ENCODE data around the gene NRP1. TPM values are rescaled to one million over a fixed set of nuclear protein-coding genes. Genes with fewer than 3 reads are reported as not detected.
"Not testable (repeated sequence)": the region's sequence is repeated elsewhere in the genome, so short reads cannot be mapped to it uniquely, and the experiment has no call there.

The NRP1 gene
- polyA plus RNA-seq (2012; rRNA removed) = 129 and 149 TPM in 2 replicates
- polyA plus RNA-seq (2012; cell fraction: cytosol; rRNA removed) = 125 and 142 TPM in 2 replicates
- polyA plus RNA-seq (2012; cell fraction: nucleus; rRNA removed) = 100 and 136 TPM in 2 replicates

DNA sequence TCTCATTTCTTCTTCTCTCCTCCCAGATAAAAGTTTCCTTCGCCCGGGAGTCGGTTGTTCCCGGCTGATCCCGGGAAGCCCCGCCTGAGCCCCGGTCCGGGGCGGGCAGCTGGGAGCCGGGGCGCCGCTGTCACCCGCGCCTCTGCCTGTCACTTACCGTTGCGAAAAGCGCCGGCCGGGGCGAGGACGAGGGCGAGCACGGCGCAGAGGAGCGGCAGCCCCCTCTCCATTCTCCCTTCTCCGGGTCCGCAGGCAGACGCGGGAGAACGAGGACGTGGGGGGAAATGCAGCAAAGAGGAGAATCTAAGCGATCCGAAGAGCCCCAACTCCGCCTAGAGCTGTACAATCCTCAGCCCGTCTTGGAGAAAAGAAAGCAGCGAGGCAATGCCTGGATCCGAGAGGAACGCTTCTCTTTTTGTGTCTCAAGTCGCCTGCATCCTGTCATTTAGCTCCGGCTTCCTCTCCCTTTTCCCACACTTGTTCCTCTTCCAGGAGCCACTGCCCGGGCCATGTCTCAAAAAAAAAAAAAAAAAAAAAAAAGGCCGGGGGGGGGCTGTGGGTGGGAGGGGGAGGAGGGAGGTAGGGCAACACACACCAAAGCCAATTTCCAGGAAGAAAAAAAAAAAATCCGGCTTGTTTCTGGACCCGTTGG is at the start of gene NRP1:
Gene NRP1 (minus strand): TSS at position 515 of the 652 bp plus-strand sequence. CDS start 285 bp downstream, at position 230.
- peak within 1 kb of the TSS; percentile 79 to 93 for H3K27ac ChIP-seq (ENCODE audit: low read depth in 2 of 2, low read length in 1 of 2)
- peak; percentile 65 for DNase-seq
- TF ChIP-seq RFX5 (IDR thresholded peaks at IDR 0.05; ENCODE audit: low read length) = no peak
- peak; percentile 78; the same call in 1 of the 2 replicates for TF ChIP-seq MXI1 (IDR thresholded peaks at IDR 0.05; ENCODE audit: low read depth, low read length)
- no peak for TF ChIP-seq EP300 (IDR thresholded peaks at IDR 0.05; ENCODE audit: borderline replicate concordance in 1 of 2, low read depth in 1 of 2, low read length in 1 of 2)
- 1% methylated on average over 34 of the region's 44 CpGs for WGBS (ENCODE audit: low lambda C conversion rate)
- H3K9ac ChIP-seq = peak within 1 kb of the TSS; percentile 94
- peaks cover 15 to 28% of the 10 kb centered on the region in 2 experiments for H3K4me1 ChIP-seq (ENCODE audit: control insufficient read depth in 1 of 2, insufficient read depth in 2 of 2, low read depth in 1 of 2, low read length in 1 of 2)
- no peaks in the 10 kb centered on the region for H3K9me2 ChIP-seq
- peaks cover 11 to 33% of the 10 kb centered on the region in 2 experiments for H3K36me3 ChIP-seq (replicated peaks in 1 of 2; ENCODE audit: control insufficient read depth in 1 of 2, insufficient read depth in 2 of 2, low read length in 1 of 2)
- H3F3A ChIP-seq (replicated peaks; ENCODE audit: insufficient read depth) = peaks cover 20% of the 10 kb centered on the region
- no peaks in the 10 kb centered on the region for H3K27me3 ChIP-seq (ENCODE audit: insufficient read depth)
- POLR2A ChIA-PET = no interaction called here
- no peaks in the 10 kb centered on the region for H3K9me3 ChIP-seq
- peaks cover 77% of the 10 kb centered on the region for H3K79me2 ChIP-seq (ENCODE audit: insufficient read depth)
- H4K20me1 ChIP-seq (ENCODE audit: insufficient read depth) = no peaks in the 10 kb centered on the region; the same call in 1 of the 2 replicates
- H2AFZ ChIP-seq (ENCODE audit: low read depth) = peak within 1 kb of the TSS; percentile 57; the same call in 1 of the 2 replicates
- peak within 1 kb of the TSS; percentile 90 to 92 for H3K4me3 ChIP-seq (ENCODE audit: low read depth in 2 of 2, low read length in 1 of 2)
- H3K4me2 ChIP-seq = peak within 1 kb of the TSS; percentile 90
- CTCF ChIA-PET = interaction anchor here (0.7 to 6.7 kb wide), 16 partner anchors 12 to 1303 kb away, joined by 3 to 102 read pairs (median 3); no protein-coding TSS in a partner anchor

DNA sequence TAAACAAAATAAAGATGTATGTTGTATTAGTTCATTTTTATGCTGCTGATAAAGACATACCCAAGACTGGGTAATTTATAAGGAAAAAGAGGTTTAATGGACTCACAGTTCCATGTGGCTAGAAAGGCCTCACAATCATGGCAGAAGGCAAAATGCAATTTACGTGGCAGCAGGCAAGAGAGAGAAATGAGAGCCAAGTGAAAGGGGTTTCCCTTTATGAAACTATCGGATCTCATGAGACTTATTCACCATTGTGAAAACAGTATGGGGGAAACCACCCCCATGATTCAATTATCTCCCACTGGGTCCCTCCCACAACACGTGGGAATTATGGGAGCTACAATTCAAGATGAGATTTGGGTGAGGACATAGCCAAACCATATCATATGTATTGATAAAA is 49.7 kb upstream of the NRP1 start:
- 93% methylated on average over 3 of the region's 3 CpGs for WGBS (ENCODE audit: low lambda C conversion rate)
- not testable (repeated sequence) for H3K36me3 ChIP-seq (replicated peaks in 1 of 2; ENCODE audit: control insufficient read depth in 1 of 2, insufficient read depth in 2 of 2, low read length in 1 of 2); H3K9me3 ChIP-seq

DNA sequence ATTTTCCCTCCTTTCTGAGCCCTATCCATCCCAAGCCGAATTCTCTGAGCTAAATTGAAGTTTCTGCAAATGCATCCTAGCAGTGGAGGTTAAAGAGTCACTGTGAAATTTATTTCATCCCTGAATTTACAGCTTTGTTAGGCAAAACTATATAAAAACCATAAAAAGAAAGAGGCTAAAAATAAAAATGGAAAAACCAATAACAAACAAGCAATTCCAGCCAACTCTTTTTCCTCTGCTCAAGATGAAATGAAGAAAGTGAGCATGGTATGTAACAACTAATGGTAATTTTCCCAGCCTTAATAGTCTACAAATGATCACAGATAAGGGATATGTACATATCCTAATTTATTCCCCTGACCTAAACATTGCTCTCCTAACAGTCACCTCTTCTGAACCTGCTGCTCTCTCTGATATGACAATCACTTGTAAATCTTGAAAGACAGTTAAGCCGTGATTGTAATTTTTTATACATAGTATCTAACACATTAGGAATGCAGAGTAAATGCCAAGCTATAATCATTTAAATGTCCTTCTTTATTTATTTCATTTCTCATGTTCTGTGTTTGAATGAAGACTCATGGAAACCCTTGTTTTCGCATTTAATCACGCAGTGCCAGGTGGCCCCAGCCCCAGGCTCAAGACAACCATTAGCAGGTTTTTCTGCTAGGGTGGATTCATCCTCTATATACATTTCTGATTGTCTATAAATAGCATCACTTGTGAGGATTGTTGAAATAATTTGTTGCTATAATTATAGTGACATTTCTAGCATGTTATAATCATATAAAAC is 48.6 kb upstream of the NRP1 start:
- no peaks in the 10 kb centered on the region for H3K9me3 ChIP-seq
- H3F3A ChIP-seq (replicated peaks; ENCODE audit: insufficient read depth) = no peaks in the 10 kb centered on the region
- DNase-seq = no peak
- H3K27ac ChIP-seq (ENCODE audit: low read depth in 2 of 2, low read length in 1 of 2) = no peak overlapping the region; a peak in 1 of 4 replicates
- WGBS (ENCODE audit: low lambda C conversion rate) = 89% methylated on average over 4 of the region's 4 CpGs
- H3K4me3 ChIP-seq (ENCODE audit: low read depth in 2 of 2, low read length in 1 of 2) = no peak overlapping the region
- ChIA-PET POLR2A (no interaction called here), CTCF (no interaction called here)
- H3K9me2 ChIP-seq = no peaks in the 10 kb centered on the region
- no peaks in the 10 kb centered on the region for H3K27me3 ChIP-seq (ENCODE audit: insufficient read depth)
- no peak overlapping the region for H3K4me2 ChIP-seq
- no peaks in the 10 kb centered on the region for H4K20me1 ChIP-seq (ENCODE audit: insufficient read depth)
- H3K4me1 ChIP-seq (ENCODE audit: control insufficient read depth in 1 of 2, insufficient read depth in 2 of 2, low read depth in 1 of 2, low read length in 1 of 2) = peaks cover 11 to 18% of the 10 kb centered on the region in 2 experiments; a peak in 3 of 4 replicates
- no peak overlapping the region for H3K9ac ChIP-seq
- no peaks in the 10 kb centered on the region for H3K36me3 ChIP-seq (replicated peaks in 1 of 2; ENCODE audit: control insufficient read depth in 1 of 2, insufficient read depth in 2 of 2, low read length in 1 of 2)
- TF ChIP-seq SMC3 (IDR thresholded peaks at IDR 0.05; ENCODE audit: low read depth, low read length) = no peak
- no peak for TF ChIP-seq FOSL2 (IDR thresholded peaks at IDR 0.05; ENCODE audit: borderline replicate concordance, low read depth)
- no peak for TF ChIP-seq RFX5 (IDR thresholded peaks at IDR 0.05; ENCODE audit: low read length)
- TF ChIP-seq TCF12 (IDR thresholded peaks at IDR 0.05) = no peak
- no peak for TF ChIP-seq TAF1 (IDR thresholded peaks at IDR 0.05; ENCODE audit: borderline replicate concordance, low read depth, low read length)
- no peak for TF ChIP-seq CHD2 (IDR thresholded peaks at IDR 0.05; ENCODE audit: low read length, partially characterized antibody)
- TF ChIP-seq, protein P1, sequence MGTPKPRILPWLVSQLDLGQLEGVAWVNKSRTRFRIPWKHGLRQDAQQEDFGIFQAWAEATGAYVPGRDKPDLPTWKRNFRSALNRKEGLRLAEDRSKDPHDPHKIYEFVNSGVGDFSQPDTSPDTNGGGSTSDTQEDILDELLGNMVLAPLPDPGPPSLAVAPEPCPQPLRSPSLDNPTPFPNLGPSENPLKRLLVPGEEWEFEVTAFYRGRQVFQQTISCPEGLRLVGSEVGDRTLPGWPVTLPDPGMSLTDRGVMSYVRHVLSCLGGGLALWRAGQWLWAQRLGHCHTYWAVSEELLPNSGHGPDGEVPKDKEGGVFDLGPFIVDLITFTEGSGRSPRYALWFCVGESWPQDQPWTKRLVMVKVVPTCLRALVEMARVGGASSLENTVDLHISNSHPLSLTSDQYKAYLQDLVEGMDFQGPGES (IDR thresholded peaks at IDR 0.05; ENCODE audit: low read depth, low read length) = no peak
- TF ChIP-seq POLR2AphosphoS5 (IDR thresholded peaks at IDR 0.05; ENCODE audit: low read depth, low read length) = no peak
- no peak for TF ChIP-seq MXI1 (IDR thresholded peaks at IDR 0.05; ENCODE audit: low read depth, low read length)
- TF ChIP-seq FOXM1 (IDR thresholded peaks at IDR 0.05; ENCODE audit: low read depth) = no peak
- no peak for TF ChIP-seq GABPA (IDR thresholded peaks at IDR 0.05; ENCODE audit: low read depth)
- no peak for TF ChIP-seq RAD21 (IDR thresholded peaks at IDR 0.05; ENCODE audit: low read length)
- H2AFZ ChIP-seq (ENCODE audit: low read depth) = no peak overlapping the region
- H3K79me2 ChIP-seq (ENCODE audit: insufficient read depth) = no peaks in the 10 kb centered on the region

More for the DNA sequence above, 49.7 kb upstream of the NRP1 start:
- H2AFZ ChIP-seq (ENCODE audit: low read depth); H3K9me2 ChIP-seq; H4K20me1 ChIP-seq (ENCODE audit: insufficient read depth); H3K4me3 ChIP-seq (ENCODE audit: low read depth in 2 of 2, low read length in 1 of 2); H3K79me2 ChIP-seq (ENCODE audit: insufficient read depth); H3F3A ChIP-seq (replicated peaks; ENCODE audit: insufficient read depth); CTCF ChIA-PET; H3K4me2 ChIP-seq; DNase-seq; H3K27ac ChIP-seq (ENCODE audit: low read depth in 2 of 2, low read length in 1 of 2); H3K9ac ChIP-seq; H3K27me3 ChIP-seq (ENCODE audit: insufficient read depth); POLR2A ChIA-PET: not testable (repeated sequence)
- peaks cover 10 to 18% of the 10 kb centered on the region in 2 experiments; a peak in 3 of 4 replicates for H3K4me1 ChIP-seq (ENCODE audit: control insufficient read depth in 1 of 2, insufficient read depth in 2 of 2, low read depth in 1 of 2, low read length in 1 of 2)

Data from SK-N-SH (cell line).